Stimulated activated naive CD8-positive, alpha-beta T cell treated with anti-CD3 and anti-CD28 coated beads, Interleukin-15, Interleukin-2, amounts not matched to agents 100 ng/mL and 50 ng/mL, for 24 hours (primary cell): ENCODE data around the gene TRIP10.

Experiments
- H3K27ac Mint-ChIP-seq: one replicate; pipeline ENCODE4 v1.8.0; 2021; ENCODE audit warnings: mild to moderate bottlenecking, mixed read lengths
- H3K27me3 Mint-ChIP-seq: one replicate; pipeline ENCODE4 v1.8.0; 2021; ENCODE audit warnings: mixed read lengths
- H3K36me3 Mint-ChIP-seq: one replicate; pipeline ENCODE4 v1.8.0; 2021; ENCODE audit warnings: low read depth, mixed read lengths
- H3K4me1 Mint-ChIP-seq: one replicate; pipeline ENCODE4 v1.8.0; 2021; ENCODE audit warnings: low read depth, mixed read lengths
- H3K4me3 Mint-ChIP-seq: one replicate; pipeline ENCODE4 v1.8.0; 2021; ENCODE audit warnings: mild to moderate bottlenecking, mixed read lengths
- H3K9me3 Mint-ChIP-seq: one replicate; pipeline ENCODE4 v1.8.0; 2021; ENCODE audit warnings: mixed read lengths

Gene TRIP10

GRCh38 chr19:6739390-6739882 is at the start of gene TRIP10:
TSS of gene TRIP10 (plus strand) at chr19:6739680. CDS start at chr19:6739762, 82 bp downstream.
- peaks cover 21% of the 10 kb centered on the region for H3K36me3 Mint-ChIP-seq
- H3K27ac Mint-ChIP-seq = peak within 1 kb of the TSS; percentile 96
- no peaks in the 10 kb centered on the region for H3K9me3 Mint-ChIP-seq
- H3K27me3 Mint-ChIP-seq = no peaks in the 10 kb centered on the region
- peaks cover 52% of the 10 kb centered on the region for H3K4me1 Mint-ChIP-seq
- peak within 1 kb of the TSS; percentile 96 for H3K4me3 Mint-ChIP-seq

GRCh38 chr19:6690160-6690885 is 49.2 kb upstream of the TRIP10 start:
- peaks cover 4% of the 10 kb centered on the region for H3K36me3 Mint-ChIP-seq
- no peak overlapping the region for H3K27ac Mint-ChIP-seq
- H3K27me3 Mint-ChIP-seq = peaks cover 3% of the 10 kb centered on the region
- peaks cover 14% of the 10 kb centered on the region for H3K4me1 Mint-ChIP-seq
- peaks cover 4% of the 10 kb centered on the region for H3K9me3 Mint-ChIP-seq
- H3K4me3 Mint-ChIP-seq = no peak overlapping the region

GRCh38 chr19:6691342-6691741 is 48.1 kb upstream of the TRIP10 start:
- Mint-ChIP-seq H3K9me3 (peaks cover 4% of the 10 kb centered on the region), H3K36me3 (peaks cover 4% of the 10 kb centered on the region), H3K4me1 (peaks cover 14% of the 10 kb centered on the region), H3K4me3 (no peak overlapping the region), H3K27ac (no peak overlapping the region), H3K27me3 (peaks cover 3% of the 10 kb centered on the region)

- peaks cover 4% of the 10 kb centered on the region for H3K36me3 Mint-ChIP-seq
- H3K4me3 Mint-ChIP-seq = no peak overlapping the region
- peaks cover 4% of the 10 kb centered on the region for H3K9me3 Mint-ChIP-seq
- peaks cover 12% of the 10 kb centered on the region for H3K4me1 Mint-ChIP-seq
- peaks cover 3% of the 10 kb centered on the region for H3K27me3 Mint-ChIP-seq
- H3K27ac Mint-ChIP-seq = no peak overlapping the region
Observed at GRCh38 chr19:6692027-6692426, 47.5 kb upstream of the TRIP10 start.

- Mint-ChIP-seq H3K4me3 (no peak overlapping the region), H3K9me3 (peaks cover 4% of the 10 kb centered on the region), H3K27ac (no peak overlapping the region), H3K36me3 (peaks cover 4% of the 10 kb centered on the region), H3K4me1 (peaks cover 13% of the 10 kb centered on the region), H3K27me3 (peaks cover 3% of the 10 kb centered on the region)
Observed at GRCh38 chr19:6693056-6693471, 46.4 kb upstream of the TRIP10 start.

DNA sequence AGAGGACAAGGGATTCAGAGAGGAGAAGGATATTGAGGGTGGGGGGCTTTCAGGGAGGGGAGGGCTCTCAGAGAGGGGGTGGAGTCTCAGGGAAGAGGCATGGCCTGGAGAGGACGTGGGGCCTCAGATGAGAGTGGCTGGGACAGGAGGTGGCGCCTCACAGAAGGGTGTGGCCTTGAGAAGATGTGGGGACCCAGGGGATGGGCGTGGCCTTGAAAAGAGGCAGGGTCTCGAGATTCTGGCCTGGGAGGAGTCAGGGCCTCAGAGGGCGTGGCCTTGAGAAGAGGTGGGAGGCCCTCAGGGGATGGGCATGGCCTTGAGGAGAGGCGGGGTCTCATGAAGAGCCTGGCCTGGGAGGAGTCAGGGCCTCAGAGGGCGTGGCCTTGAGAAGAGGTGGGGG is 45.8 kb upstream of the TRIP10 start:
- peaks cover 3% of the 10 kb centered on the region for H3K27me3 Mint-ChIP-seq
- peaks cover 2% of the 10 kb centered on the region for H3K9me3 Mint-ChIP-seq
- peaks cover 2% of the 10 kb centered on the region for H3K36me3 Mint-ChIP-seq
- no peak overlapping the region for H3K27ac Mint-ChIP-seq
- no peak overlapping the region for H3K4me3 Mint-ChIP-seq
- peaks cover 10% of the 10 kb centered on the region for H3K4me1 Mint-ChIP-seq

GRCh38 chr19:6694147-6694815 is 45.2 kb upstream of the TRIP10 start:
- H3K36me3 Mint-ChIP-seq = no peaks in the 10 kb centered on the region
- no peak overlapping the region for H3K4me3 Mint-ChIP-seq
- no peak overlapping the region for H3K27ac Mint-ChIP-seq
- peaks cover 8% of the 10 kb centered on the region for H3K4me1 Mint-ChIP-seq
- H3K9me3 Mint-ChIP-seq = no peaks in the 10 kb centered on the region
- H3K27me3 Mint-ChIP-seq = peaks cover 3% of the 10 kb centered on the region

DNA sequence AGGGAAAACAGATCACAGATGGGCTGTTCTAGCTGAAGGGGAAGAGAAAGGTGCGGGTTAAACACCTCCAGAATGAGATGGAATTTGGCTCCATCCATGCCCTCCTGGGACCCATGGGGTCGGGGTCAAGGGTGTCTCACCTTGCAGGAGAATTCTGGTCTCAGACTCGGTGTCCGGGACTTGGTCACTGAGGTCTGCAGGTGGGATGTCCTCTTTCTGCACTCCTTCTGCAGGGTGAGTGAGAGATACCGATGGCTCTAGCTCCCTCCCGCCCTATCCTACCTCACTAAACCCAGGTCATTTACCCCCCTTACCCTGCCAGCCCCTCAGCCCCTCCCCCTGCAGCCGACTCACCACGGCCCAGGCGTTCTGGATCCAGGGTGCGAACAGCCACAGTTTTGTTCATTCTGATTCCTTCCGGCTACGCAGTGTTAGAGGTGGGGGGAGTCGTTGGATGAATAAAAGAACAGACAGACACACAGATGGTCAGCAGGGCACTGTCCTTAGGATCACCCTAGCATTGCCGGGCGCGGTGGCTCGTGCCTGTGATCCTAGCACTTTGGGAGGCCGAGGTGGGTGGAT is 43.1 kb upstream of the TRIP10 start:
- H3K4me3 Mint-ChIP-seq = no peak overlapping the region
- H3K36me3 Mint-ChIP-seq = no peaks in the 10 kb centered on the region
- peaks cover 8% of the 10 kb centered on the region for H3K4me1 Mint-ChIP-seq
- no peaks in the 10 kb centered on the region for H3K9me3 Mint-ChIP-seq
- no peaks in the 10 kb centered on the region for H3K27me3 Mint-ChIP-seq
- no peak overlapping the region for H3K27ac Mint-ChIP-seq

- Mint-ChIP-seq H3K27ac (no peak overlapping the region), H3K4me1 (peaks cover 8% of the 10 kb centered on the region), H3K4me3 (no peak overlapping the region), H3K27me3 (no peaks in the 10 kb centered on the region), H3K9me3 (no peaks in the 10 kb centered on the region), H3K36me3 (no peaks in the 10 kb centered on the region)
Observed at GRCh38 chr19:6697291-6697690, 42.2 kb upstream of the TRIP10 start.

GRCh38 chr19:6699935-6700334 is 39.5 kb upstream of the TRIP10 start:
- Mint-ChIP-seq H3K27me3 (no peaks in the 10 kb centered on the region), H3K36me3 (no peaks in the 10 kb centered on the region), H3K9me3 (no peaks in the 10 kb centered on the region), H3K27ac (no peak overlapping the region), H3K4me3 (no peak overlapping the region), H3K4me1 (peaks cover 8% of the 10 kb centered on the region)

GRCh38 chr19:6700586-6701316 is 38.7 kb upstream of the TRIP10 start:
- H3K4me1 Mint-ChIP-seq = peaks cover 8% of the 10 kb centered on the region
- H3K36me3 Mint-ChIP-seq = no peaks in the 10 kb centered on the region
- no peak overlapping the region for H3K4me3 Mint-ChIP-seq
- no peak overlapping the region for H3K27ac Mint-ChIP-seq
- no peaks in the 10 kb centered on the region for H3K9me3 Mint-ChIP-seq
- H3K27me3 Mint-ChIP-seq = no peaks in the 10 kb centered on the region

DNA sequence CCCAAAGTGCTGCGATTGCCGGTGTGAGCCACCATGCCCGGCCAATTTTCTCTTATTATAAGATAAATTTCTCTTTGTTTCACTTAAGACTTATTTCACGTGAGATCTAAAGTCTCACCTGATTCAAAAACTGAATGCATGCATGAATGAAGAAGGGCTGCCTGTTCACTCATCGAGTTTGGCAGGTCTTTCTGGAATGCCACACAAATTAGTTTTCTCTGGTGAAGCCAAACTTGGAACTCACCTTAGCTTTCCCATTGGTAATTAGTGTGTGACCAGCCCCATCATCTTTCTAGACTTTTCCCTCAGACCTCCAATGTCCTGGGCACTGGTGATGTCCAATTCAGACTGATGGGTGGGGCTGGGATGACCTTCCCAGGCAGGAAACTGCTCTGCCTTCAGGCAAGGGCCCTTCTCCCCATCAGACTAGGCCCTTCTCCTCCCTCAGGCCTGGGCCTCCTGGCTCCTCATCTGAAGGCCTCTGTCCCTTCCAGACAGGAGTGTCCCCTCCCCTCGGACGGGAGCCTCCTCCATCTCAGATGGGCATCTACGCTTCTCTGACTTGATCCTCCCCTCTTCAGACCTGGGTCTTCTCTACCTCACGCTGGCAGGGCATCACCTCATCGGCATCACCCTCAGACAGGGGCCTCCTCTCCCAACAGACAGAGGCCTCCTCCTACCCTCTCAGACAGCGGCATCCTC is 33.4 kb upstream of the TRIP10 start:
- no peak overlapping the region for H3K4me3 Mint-ChIP-seq
- H3K4me1 Mint-ChIP-seq = peaks cover 8% of the 10 kb centered on the region
- no peaks in the 10 kb centered on the region for H3K9me3 Mint-ChIP-seq
- no peak overlapping the region for H3K27ac Mint-ChIP-seq
- H3K36me3 Mint-ChIP-seq = no peaks in the 10 kb centered on the region
- H3K27me3 Mint-ChIP-seq = peaks cover 26% of the 10 kb centered on the region

- Mint-ChIP-seq H3K27me3 (peaks cover 31% of the 10 kb centered on the region), H3K36me3 (no peaks in the 10 kb centered on the region), H3K4me3 (no peak overlapping the region), H3K9me3 (no peaks in the 10 kb centered on the region), H3K27ac (no peak overlapping the region), H3K4me1 (peaks cover 8% of the 10 kb centered on the region)
Observed at GRCh38 chr19:6706633-6706958, 32.9 kb upstream of the TRIP10 start.

DNA sequence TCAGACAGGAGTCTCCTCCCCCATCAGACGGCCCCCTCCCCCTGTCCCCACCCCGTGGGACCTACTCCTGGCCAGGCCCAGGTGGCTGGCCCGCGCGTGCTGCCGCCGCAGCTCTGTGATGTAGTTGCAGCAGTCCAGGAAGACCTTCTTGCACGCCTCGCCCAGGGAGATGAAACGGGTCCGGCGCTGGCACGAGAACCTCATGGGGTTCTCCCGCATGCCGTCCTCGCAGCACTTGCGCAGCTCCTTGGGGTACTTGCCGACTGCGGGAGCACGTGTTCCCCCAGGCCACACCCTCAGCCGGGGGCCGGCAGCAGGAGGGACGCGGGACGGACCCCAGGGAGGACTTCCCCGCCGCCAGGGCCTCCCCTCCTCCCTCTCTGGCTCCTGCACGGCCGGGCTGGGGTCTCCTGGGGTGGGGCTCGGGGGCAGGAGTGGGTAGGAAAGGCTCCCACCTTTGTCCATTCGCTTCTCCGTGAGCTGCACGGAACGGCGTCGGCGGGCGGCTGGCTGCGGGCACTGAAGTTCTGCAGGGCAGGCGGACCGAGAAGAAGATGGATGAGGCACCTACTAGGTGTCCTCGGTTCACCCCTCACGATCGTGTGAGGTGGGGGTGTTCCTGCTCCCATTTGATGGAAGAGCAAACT is 32.3 kb upstream of the TRIP10 start:
- Mint-ChIP-seq H3K9me3 (no peaks in the 10 kb centered on the region), H3K27ac (no peak overlapping the region), H3K4me3 (no peak overlapping the region), H3K36me3 (no peaks in the 10 kb centered on the region), H3K4me1 (peaks cover 8% of the 10 kb centered on the region), H3K27me3 (peaks cover 33% of the 10 kb centered on the region)
